ENCODE results near the gene IGFL4. TPM values are rescaled to one million over a fixed set of nuclear protein-coding genes. Genes with fewer than 3 reads are reported as not detected.

IGFL4 gene
- polyA plus RNA-seq (2011; rRNA removed) = not detected in 2 replicates
- not detected in 2 replicates for polyA minus RNA-seq (2011; rRNA and poly(A)+ RNA removed)

GRCh38 chr19:46040952-46041500 lies at the start of gene IGFL4:
Gene IGFL4, minus strand, starts transcription at chr19:46041002. Its CDS starts 40 bp downstream, at chr19:46040962.
- H3K27me3 ChIP-seq (ENCODE audit: control insufficient read depth, insufficient read depth, low read length) = peaks cover 52% of the 10 kb centered on the region
- DNase-seq (ENCODE audit: low read depth, low spot score) = no peak
- TF ChIP-seq, protein P1, sequence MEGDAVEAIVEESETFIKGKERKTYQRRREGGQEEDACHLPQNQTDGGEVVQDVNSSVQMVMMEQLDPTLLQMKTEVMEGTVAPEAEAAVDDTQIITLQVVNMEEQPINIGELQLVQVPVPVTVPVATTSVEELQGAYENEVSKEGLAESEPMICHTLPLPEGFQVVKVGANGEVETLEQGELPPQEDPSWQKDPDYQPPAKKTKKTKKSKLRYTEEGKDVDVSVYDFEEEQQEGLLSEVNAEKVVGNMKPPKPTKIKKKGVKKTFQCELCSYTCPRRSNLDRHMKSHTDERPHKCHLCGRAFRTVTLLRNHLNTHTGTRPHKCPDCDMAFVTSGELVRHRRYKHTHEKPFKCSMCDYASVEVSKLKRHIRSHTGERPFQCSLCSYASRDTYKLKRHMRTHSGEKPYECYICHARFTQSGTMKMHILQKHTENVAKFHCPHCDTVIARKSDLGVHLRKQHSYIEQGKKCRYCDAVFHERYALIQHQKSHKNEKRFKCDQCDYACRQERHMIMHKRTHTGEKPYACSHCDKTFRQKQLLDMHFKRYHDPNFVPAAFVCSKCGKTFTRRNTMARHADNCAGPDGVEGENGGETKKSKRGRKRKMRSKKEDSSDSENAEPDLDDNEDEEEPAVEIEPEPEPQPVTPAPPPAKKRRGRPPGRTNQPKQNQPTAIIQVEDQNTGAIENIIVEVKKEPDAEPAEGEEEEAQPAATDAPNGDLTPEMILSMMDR (IDR thresholded peaks at IDR 0.05; ENCODE audit: low read depth, low read length) = no peak
- CTCF ChIA-PET = interaction anchor here (0.7 to 2.0 kb wide), 3 partner anchors 13 to 147 kb away, joined by 3 to 16 read pairs (median 5); no protein-coding TSS in a partner anchor
- H3K9me3 ChIP-seq (ENCODE audit: control insufficient read depth, insufficient read depth, low read length) = peaks cover 7% of the 10 kb centered on the region
- H3K4me3 ChIP-seq (ENCODE audit: low read depth, low read length) = no peak within 1 kb of the TSS
- no peak within 1 kb of the TSS for H3K27ac ChIP-seq (ENCODE audit: low read depth, low read length)
- POLR2A ChIA-PET = no interaction called here

GRCh38 chr19:46090444-46090843 lies 49.6 kb upstream of the IGFL4 start:
- ChIA-PET POLR2A (no interaction called here), CTCF (interaction anchor here (1.5 kb wide), 1 partner anchor 62 kb away, joined by 5 read pairs; no protein-coding TSS in a partner anchor)
- no peak overlapping the region for H3K4me3 ChIP-seq (ENCODE audit: low read depth, low read length)
- H3K9me3 ChIP-seq (ENCODE audit: control insufficient read depth, insufficient read depth, low read length) = peaks cover 18% of the 10 kb centered on the region
- TF ChIP-seq, protein P1 (IDR thresholded peaks at IDR 0.05; ENCODE audit: low read depth, low read length) = no peak
- no peak overlapping the region for H3K27ac ChIP-seq (ENCODE audit: low read depth, low read length)
- no peak for DNase-seq (ENCODE audit: low read depth, low spot score)
- H3K27me3 ChIP-seq (ENCODE audit: control insufficient read depth, insufficient read depth, low read length) = peaks cover 51% of the 10 kb centered on the region

GRCh38 chr19:46089432-46089831 lies 48.6 kb upstream of the IGFL4 start:
- H3K27me3 ChIP-seq (ENCODE audit: control insufficient read depth, insufficient read depth, low read length) = peaks cover 55% of the 10 kb centered on the region
- ChIA-PET CTCF (interaction anchor here (1.9 kb wide), 1 partner anchor 12 kb away, joined by 4 read pairs; no protein-coding TSS in a partner anchor), POLR2A (no interaction called here)
- H3K9me3 ChIP-seq (ENCODE audit: control insufficient read depth, insufficient read depth, low read length) = peaks cover 19% of the 10 kb centered on the region
- no peak overlapping the region for H3K4me3 ChIP-seq (ENCODE audit: low read depth, low read length)
- DNase-seq (ENCODE audit: low read depth, low spot score) = no peak
- TF ChIP-seq, protein P1 (IDR thresholded peaks at IDR 0.05; ENCODE audit: low read depth, low read length) = no peak
- no peak overlapping the region for H3K27ac ChIP-seq (ENCODE audit: low read depth, low read length)

DNA sequence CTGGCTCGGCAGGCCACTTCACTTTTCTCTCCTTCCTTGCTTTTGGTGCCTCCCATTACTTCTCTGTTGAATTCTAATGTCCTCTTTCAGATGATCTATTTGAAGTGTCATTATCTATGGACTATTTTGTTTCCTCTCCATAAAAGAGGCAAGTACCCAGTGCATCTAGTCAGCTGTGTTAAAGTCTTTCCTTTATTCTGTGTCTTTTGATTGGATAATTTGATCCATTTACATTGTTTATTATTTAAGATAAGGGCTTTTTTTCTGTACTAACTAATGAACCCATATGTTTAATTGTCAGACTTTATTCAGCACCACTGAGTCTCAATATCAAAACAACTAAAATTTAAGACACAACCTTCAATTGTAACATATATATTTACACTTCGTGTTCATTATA lies 47.3 kb upstream of the IGFL4 start:
- POLR2A ChIA-PET = no interaction called here
- peaks cover 58% of the 10 kb centered on the region for H3K27me3 ChIP-seq (ENCODE audit: control insufficient read depth, insufficient read depth, low read length)
- CTCF ChIA-PET = interaction anchor here (0.7 to 1.9 kb wide), 2 partner anchors 11 to 177 kb away, joined by 3 to 4 read pairs; no protein-coding TSS in a partner anchor
- H3K27ac ChIP-seq (ENCODE audit: low read depth, low read length) = no peak overlapping the region
- no peak overlapping the region for H3K4me3 ChIP-seq (ENCODE audit: low read depth, low read length)
- DNase-seq (ENCODE audit: low read depth, low spot score) = no peak
- TF ChIP-seq, protein P1 (IDR thresholded peaks at IDR 0.05; ENCODE audit: low read depth, low read length) = no peak
- H3K9me3 ChIP-seq (ENCODE audit: control insufficient read depth, insufficient read depth, low read length) = peaks cover 20% of the 10 kb centered on the region

DNA sequence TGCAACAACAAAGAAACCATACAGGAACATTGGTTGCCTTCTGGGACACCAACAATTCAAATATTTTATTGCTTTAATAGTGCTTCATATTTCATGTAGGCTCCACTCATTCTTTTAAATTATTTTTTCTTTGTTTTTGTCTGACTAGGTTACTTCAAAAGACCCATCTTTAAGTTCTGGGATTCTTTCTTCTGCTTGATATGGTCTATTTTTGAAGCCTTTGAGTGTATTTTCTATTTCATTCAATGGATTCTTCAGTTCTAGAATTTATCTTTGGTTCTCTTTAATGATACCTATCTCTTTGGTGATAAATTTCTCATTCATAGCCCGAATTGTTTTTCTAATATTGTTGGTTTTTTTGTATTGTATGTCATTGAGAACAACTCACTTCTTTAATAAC lies 45.1 kb upstream of the IGFL4 start:
- Histone ChIP-seq H3K27ac (ENCODE audit: low read depth, low read length) (no peak overlapping the region), H3K27me3 (ENCODE audit: control insufficient read depth, insufficient read depth, low read length) (peaks cover 54% of the 10 kb centered on the region), H3K4me3 (ENCODE audit: low read depth, low read length) (no peak overlapping the region), H3K9me3 (ENCODE audit: control insufficient read depth, insufficient read depth, low read length) (peaks cover 20% of the 10 kb centered on the region)
- TF ChIP-seq, protein P1 (IDR thresholded peaks at IDR 0.05; ENCODE audit: low read depth, low read length) = no peak
- CTCF ChIA-PET = no interaction called here
- POLR2A ChIA-PET = no interaction called here
- no peak for DNase-seq (ENCODE audit: low read depth, low spot score)

Measured in AG04450 (cell line).